Brain microvascular endothelial cell (primary cell): ENCODE results near the gene CDK14.

ENCODE experiments used
- DNase-seq: peaks from one replicate; pipeline ENCODE4 v3.0.0-alpha.2; 2020
- H3K27ac ChIP-seq: fragments of 250-450 bp; sonication (Bioruptor Pico); 2 replicates; pipeline ENCODE4 v1.5.1; 2020; ENCODE audit warnings: mild to moderate bottlenecking, moderate library complexity
- H3K27me3 ChIP-seq: fragments of 250-450 bp; sonication (Bioruptor Pico); replicated peaks from 2 replicates; pipeline ENCODE4 v1.5.1; 2020; ENCODE audit warnings: mild to moderate bottlenecking
- H3K36me3 ChIP-seq: fragments of 250-450 bp; sonication (Bioruptor Pico); replicated peaks from 2 replicates; pipeline ENCODE4 v1.5.1; 2020; ENCODE audit warnings: mild to moderate bottlenecking
- H3K4me3 ChIP-seq: 2 replicates; pipeline ENCODE4 v1.5.1; 2011; ENCODE audit warnings: low read depth, mild to moderate bottlenecking, control low read depth, low read length, moderate library complexity
- CTCF ChIP-seq: IDR thresholded peaks from 2 replicates; pipeline ENCODE4 v1.5.1; 2011; ENCODE audit warnings: low read depth, mild to moderate bottlenecking, moderate library complexity, low read length, control low read depth, inconsistent platforms; ENCODE audit errors: missing control alignments
- in situ Hi-C: cut with HindIII; loops from 2 replicates; pipeline ENCODE4 v1.10.0; 2017; ENCODE audit warnings: low sequenced_read_pairs, low pct_ligation_motif_present

CDK14 gene

GRCh38 chr7:90666186-90666585 lies 70.1 kb downstream of the CDK14 start:
- no peak overlapping the region for H3K4me3 ChIP-seq
- in situ Hi-C loops: no loop called here
- DNase-seq: no peak

GRCh38 chr7:90668992-90669391 lies 72.9 kb downstream of the CDK14 start:
- no peak for TF ChIP-seq CTCF
- no peak for DNase-seq
- in situ Hi-C loops: no loop called here
- Histone ChIP-seq H3K4me3 (no peak overlapping the region), H3K36me3 (no peaks in the 10 kb centered on the region), H3K27ac (no peak overlapping the region), H3K27me3 (no peaks in the 10 kb centered on the region)

More at GRCh38 chr7:90666186-90666585, 70.1 kb downstream of the CDK14 start:
- Histone ChIP-seq H3K27ac (no peak overlapping the region), H3K36me3 (no peaks in the 10 kb centered on the region), H3K27me3 (no peaks in the 10 kb centered on the region)
- TF ChIP-seq CTCF: no peak

GRCh38 chr7:90669492-90669891 lies 73.4 kb downstream of the CDK14 start:
- no peaks in the 10 kb centered on the region for H3K27me3 ChIP-seq
- no peak overlapping the region for H3K4me3 ChIP-seq
- H3K27ac ChIP-seq: no peak overlapping the region
- TF ChIP-seq CTCF: no peak
- in situ Hi-C loops: no loop called here
- no peaks in the 10 kb centered on the region for H3K36me3 ChIP-seq
- no peak for DNase-seq

GRCh38 chr7:90671571-90671970 lies 75.5 kb downstream of the CDK14 start:
- no peak for TF ChIP-seq CTCF
- Histone ChIP-seq H3K27ac (no peak overlapping the region), H3K27me3 (no peaks in the 10 kb centered on the region), H3K4me3 (no peak overlapping the region), H3K36me3 (no peaks in the 10 kb centered on the region)
- in situ Hi-C loops: no loop called here
- DNase-seq: no peak

- in situ Hi-C loops: no loop called here
- DNase-seq: no peak
These were observed 76.1 kb downstream of the CDK14 start for GRCh38 chr7:90672210-90672609.

More at GRCh38 chr7:90672210-90672609, 76.1 kb downstream of the CDK14 start:
- H3K27ac ChIP-seq: no peak overlapping the region
- no peaks in the 10 kb centered on the region for H3K27me3 ChIP-seq
- H3K36me3 ChIP-seq: no peaks in the 10 kb centered on the region
- no peak for TF ChIP-seq CTCF
- no peak overlapping the region for H3K4me3 ChIP-seq
